ENCODE results near the gene C9orf40.

The C9orf40 gene

GRCh38 chr9:74935008-74935407, 17.7 kb downstream of the C9orf40 start:
- DNase-seq (ENCODE audit: low read depth): no peak
- TF ChIP-seq POLR2A (IDR thresholded peaks at IDR 0.05; ENCODE audit: extremely low read depth, insufficient read length) (no peak), CTCF (IDR thresholded peaks at IDR 0.05; ENCODE audit: low read depth, low read length) (no peak), MYC (IDR thresholded peaks at IDR 0.05; ENCODE audit: low read depth, low read length) (no peak), MAX (IDR thresholded peaks at IDR 0.05; ENCODE audit: low read depth, low read length) (no peak)
- no peak overlapping the region for H3K4me3 ChIP-seq (ENCODE audit: low read depth, low read length)

GRCh38 chr9:74921737-74922136, 31.0 kb downstream of the C9orf40 start:
- H3K4me3 ChIP-seq (ENCODE audit: low read depth, low read length): no peak overlapping the region
- DNase-seq (ENCODE audit: low read depth): no peak
- TF ChIP-seq POLR2A (IDR thresholded peaks at IDR 0.05; ENCODE audit: extremely low read depth, insufficient read length) (no peak), CTCF (IDR thresholded peaks at IDR 0.05; ENCODE audit: low read depth, low read length) (no peak), MAX (IDR thresholded peaks at IDR 0.05; ENCODE audit: low read depth, low read length) (no peak), MYC (IDR thresholded peaks at IDR 0.05; ENCODE audit: low read depth, low read length) (no peak)

- no peak for DNase-seq (ENCODE audit: low read depth)
- no peak for TF ChIP-seq MAX (IDR thresholded peaks at IDR 0.05; ENCODE audit: low read depth, low read length)
- TF ChIP-seq POLR2A (IDR thresholded peaks at IDR 0.05; ENCODE audit: extremely low read depth, insufficient read length): no peak
- no peak for TF ChIP-seq MYC (IDR thresholded peaks at IDR 0.05; ENCODE audit: low read depth, low read length)
- TF ChIP-seq CTCF (IDR thresholded peaks at IDR 0.05; ENCODE audit: low read depth, low read length): no peak
- no peak overlapping the region for H3K4me3 ChIP-seq (ENCODE audit: low read depth, low read length)
Observed at GRCh38 chr9:74920944-74921626, 31.6 kb downstream of the C9orf40 start.

- TF ChIP-seq MAX (IDR thresholded peaks at IDR 0.05; ENCODE audit: low read depth, low read length) (no peak), POLR2A (IDR thresholded peaks at IDR 0.05; ENCODE audit: extremely low read depth, insufficient read length) (no peak), MYC (IDR thresholded peaks at IDR 0.05; ENCODE audit: low read depth, low read length) (no peak), CTCF (IDR thresholded peaks at IDR 0.05; ENCODE audit: low read depth, low read length) (no peak)
- no peak overlapping the region for H3K4me3 ChIP-seq (ENCODE audit: low read depth, low read length)
- DNase-seq (ENCODE audit: low read depth): no peak
Observed at GRCh38 chr9:74910036-74910435, 42.7 kb downstream of the C9orf40 start.

GRCh38 chr9:74908665-74909064, 44.0 kb downstream of the C9orf40 start:
- no peak overlapping the region for H3K4me3 ChIP-seq (ENCODE audit: low read depth, low read length)
- TF ChIP-seq CTCF (IDR thresholded peaks at IDR 0.05; ENCODE audit: low read depth, low read length): no peak
- TF ChIP-seq MYC (IDR thresholded peaks at IDR 0.05; ENCODE audit: low read depth, low read length): no peak
- TF ChIP-seq POLR2A (IDR thresholded peaks at IDR 0.05; ENCODE audit: extremely low read depth, insufficient read length): no peak
- TF ChIP-seq MAX (IDR thresholded peaks at IDR 0.05; ENCODE audit: low read depth, low read length): no peak
- no peak for DNase-seq (ENCODE audit: low read depth)
